ENCODE results near the gene CFAP100.

Gene CFAP100

GRCh38 chr3:126474498-126475412 is 80.0 kb downstream of the CFAP100 start:
- no peak overlapping the region for H4K91ac ChIP-seq (ENCODE audit: low read depth, low read length, poor library complexity)
- peaks cover 13% of the 10 kb centered on the region for H3K79me1 ChIP-seq (ENCODE audit: low read depth, low read length)
- H2BK5ac ChIP-seq (ENCODE audit: low read length) = no peak overlapping the region
- no peak overlapping the region for H2BK15ac ChIP-seq (ENCODE audit: low read length)
- peak overlapping the region; percentile 79 for H2AFZ ChIP-seq (ENCODE audit: low read length)
- H3K36me3 ChIP-seq (replicated peaks in 1 of 2; ENCODE audit: control insufficient read depth in 2 of 2, insufficient read depth in 2 of 2, low read length in 2 of 2) = peaks cover 20 to 40% of the 10 kb centered on the region in 2 donors
- H2AK5ac ChIP-seq (ENCODE audit: low read depth, low read length) = peak overlapping the region; percentile 38
- peak overlapping the region; percentile 87 for H3K23ac ChIP-seq (ENCODE audit: low read depth, low read length, poor library complexity)
- peak overlapping the region; percentile 85 to 94 for H3K4me3 ChIP-seq (ENCODE audit: low read length in 2 of 2)
- peak overlapping the region; percentile 95 for H3K9ac ChIP-seq (ENCODE audit: low read depth, low read length, poor library complexity)
- H3K4ac ChIP-seq (ENCODE audit: low read length) = no peak overlapping the region
- no peak overlapping the region for H2BK12ac ChIP-seq (ENCODE audit: low read length)
- H4K8ac ChIP-seq (ENCODE audit: low read depth, low read length) = no peak overlapping the region
- peaks cover 20 to 23% of the 10 kb centered on the region in 2 donors for H3K4me1 ChIP-seq (ENCODE audit: control insufficient read depth in 2 of 2, insufficient read depth in 1 of 2, low read depth in 1 of 2, low read length in 2 of 2)
- H3K27ac ChIP-seq (replicated peaks; ENCODE audit: low read length) = peak overlapping the region; percentile 94
- H2BK120ac ChIP-seq (ENCODE audit: low read depth, low read length) = no peak overlapping the region
- peak overlapping the region; percentile 82 for H3K14ac ChIP-seq (ENCODE audit: low read length)
- WGBS, 2 donors (ENCODE audit: extremely low coverage in 2 of 2, insufficient read length in 2 of 2, insufficient replicate concordance in 1 of 2) = no CpG with 5 or more reads among the region's 72 CpGs
- no peaks in the 10 kb centered on the region for H3K9me3 ChIP-seq (replicated peaks in 1 of 2; ENCODE audit: control insufficient read depth in 2 of 2, insufficient read depth in 1 of 2, low read depth in 1 of 2, low read length in 2 of 2)
- peak overlapping the region; percentile 97 for H3K4me2 ChIP-seq (ENCODE audit: insufficient read depth, low read length, poor library complexity, severe bottlenecking)
- DNase-seq (ENCODE audit: low spot score) = peak; percentile 30
- H3K18ac ChIP-seq (ENCODE audit: low read length) = peak overlapping the region; percentile 95
- peaks cover 0 to 4% (median 0%) of the 10 kb centered on the region in 3 experiments for H3K27me3 ChIP-seq (ENCODE audit: control insufficient read depth in 3 of 3, insufficient read depth in 3 of 3, low read depth in 1 of 3, low read length in 3 of 3)

- Histone ChIP-seq H3K4me2 (ENCODE audit: insufficient read depth, low read length, poor library complexity, severe bottlenecking) (peak within 1 kb of the TSS; percentile 97), H3K27me3 (ENCODE audit: control insufficient read depth in 3 of 3, insufficient read depth in 3 of 3, low read depth in 1 of 3, low read length in 3 of 3) (peaks cover 0 to 4% (median 0%) of the 10 kb centered on the region in 3 experiments), H2BK12ac (ENCODE audit: low read length) (peak within 1 kb of the TSS; percentile 65), H3K18ac (ENCODE audit: low read length) (peak within 1 kb of the TSS; percentile 95), H3K4me1 (ENCODE audit: control insufficient read depth in 2 of 2, insufficient read depth in 1 of 2, low read depth in 1 of 2, low read length in 2 of 2) (peaks cover 20 to 23% of the 10 kb centered on the region in 2 donors), H2BK120ac (ENCODE audit: low read depth, low read length) (no peak within 1 kb of the TSS), H3K79me1 (ENCODE audit: low read depth, low read length) (peaks cover 13% of the 10 kb centered on the region), H2AK5ac (ENCODE audit: low read depth, low read length) (peak within 1 kb of the TSS; percentile 53), H3K36me3 (replicated peaks in 1 of 2; ENCODE audit: control insufficient read depth in 2 of 2, insufficient read depth in 2 of 2, low read length in 2 of 2) (peaks cover 13 to 32% of the 10 kb centered on the region in 2 donors), H4K8ac (ENCODE audit: low read depth, low read length) (no peak within 1 kb of the TSS), H3K4ac (ENCODE audit: low read length) (no peak within 1 kb of the TSS), H2BK15ac (ENCODE audit: low read length) (peak within 1 kb of the TSS; percentile 69), H3K4me3 (ENCODE audit: low read length in 2 of 2) (peak within 1 kb of the TSS; percentile 85 to 94), H3K23ac (ENCODE audit: low read depth, low read length, poor library complexity) (peak within 1 kb of the TSS; percentile 96), H3K14ac (ENCODE audit: low read length) (peak within 1 kb of the TSS; percentile 86), H2AFZ (ENCODE audit: low read length) (peak within 1 kb of the TSS; percentile 91), H2BK5ac (ENCODE audit: low read length) (no peak within 1 kb of the TSS), H3K9me3 (replicated peaks in 1 of 2; ENCODE audit: control insufficient read depth in 2 of 2, insufficient read depth in 1 of 2, low read depth in 1 of 2, low read length in 2 of 2) (no peaks in the 10 kb centered on the region), H3K9ac (ENCODE audit: low read depth, low read length, poor library complexity) (peak within 1 kb of the TSS; percentile 95), H4K91ac (ENCODE audit: low read depth, low read length, poor library complexity) (no peak within 1 kb of the TSS), H3K27ac (replicated peaks; ENCODE audit: low read length) (peak within 1 kb of the TSS; percentile 94)
- no CpG with 5 or more reads among the region's 112 CpGs for WGBS, 2 donors (ENCODE audit: extremely low coverage in 2 of 2, insufficient read length in 2 of 2, insufficient replicate concordance in 1 of 2)
- DNase-seq (ENCODE audit: low spot score) = peak; percentile 93
Observed at GRCh38 chr3:126475413-126476114, 80.9 kb downstream of the CFAP100 start, which contains the start of gene ZXDC. Gene ZXDC, minus strand, starts transcription at chr3:126475891. Its CDS starts 26 bp downstream, at chr3:126475865.

- Histone ChIP-seq H3K4me1 (ENCODE audit: control insufficient read depth in 2 of 2, insufficient read depth in 1 of 2, low read depth in 1 of 2, low read length in 2 of 2) (peaks cover 20 to 23% of the 10 kb centered on the region in 2 donors), H3K4me2 (ENCODE audit: insufficient read depth, low read length, poor library complexity, severe bottlenecking) (peak overlapping the region; percentile 72)
Observed at GRCh38 chr3:126476166-126477060, 81.7 kb downstream of the CFAP100 start.

More at GRCh38 chr3:126476166-126477060, 81.7 kb downstream of the CFAP100 start:
- Histone ChIP-seq H2BK5ac (ENCODE audit: low read length) (no peak overlapping the region), H3K23ac (ENCODE audit: low read depth, low read length, poor library complexity) (peak overlapping the region; percentile 96), H3K36me3 (replicated peaks in 1 of 2; ENCODE audit: control insufficient read depth in 2 of 2, insufficient read depth in 2 of 2, low read length in 2 of 2) (peaks cover 7 to 23% of the 10 kb centered on the region in 2 donors), H3K79me1 (ENCODE audit: low read depth, low read length) (peaks cover 13% of the 10 kb centered on the region), H4K91ac (ENCODE audit: low read depth, low read length, poor library complexity) (no peak overlapping the region), H3K18ac (ENCODE audit: low read length) (peak overlapping the region; percentile 91), H3K4ac (ENCODE audit: low read length) (no peak overlapping the region), H3K27me3 (ENCODE audit: control insufficient read depth in 3 of 3, insufficient read depth in 3 of 3, low read depth in 1 of 3, low read length in 3 of 3) (peaks cover 0 to 4% (median 0%) of the 10 kb centered on the region in 3 experiments), H3K9ac (ENCODE audit: low read depth, low read length, poor library complexity) (peak overlapping the region; percentile 64), H2BK12ac (ENCODE audit: low read length) (peak overlapping the region; percentile 65), H3K4me3 (ENCODE audit: low read length in 2 of 2) (peak overlapping the region; percentile 45 to 86), H3K9me3 (replicated peaks in 1 of 2; ENCODE audit: control insufficient read depth in 2 of 2, insufficient read depth in 1 of 2, low read depth in 1 of 2, low read length in 2 of 2) (no peaks in the 10 kb centered on the region), H3K14ac (ENCODE audit: low read length) (peak overlapping the region; percentile 86), H2AFZ (ENCODE audit: low read length) (peak overlapping the region; percentile 91), H2BK15ac (ENCODE audit: low read length) (peak overlapping the region; percentile 69), H2AK5ac (ENCODE audit: low read depth, low read length) (peak overlapping the region; percentile 53), H4K8ac (ENCODE audit: low read depth, low read length) (no peak overlapping the region), H3K27ac (replicated peaks; ENCODE audit: low read length) (no peak overlapping the region), H2BK120ac (ENCODE audit: low read depth, low read length) (no peak overlapping the region)
- peak; percentile 41 for DNase-seq (ENCODE audit: low spot score)
- WGBS, 2 donors (ENCODE audit: extremely low coverage in 2 of 2, insufficient read length in 2 of 2, insufficient replicate concordance in 1 of 2) = no CpG with 5 or more reads among the region's 66 CpGs
